Uterus (tissue), 2 donors: Measurements from ENCODE around the gene KCNT2.

ENCODE experiments used
- CTCF ChIP-seq, 4 experiments: fragments of 200-600 bp in 2 of 4; fragments of 450-650 bp in 2 of 4; sonication (generic) in 2 of 4; IDR thresholded peaks; one replicate each; pipeline ENCODE4 v1.5.1; 2016 to 2019; ENCODE audit warnings: antibody characterized with exemption in 4 of 4, mild to moderate bottlenecking in 2 of 4, moderate library complexity in 1 of 4
- POLR2A ChIP-seq, 2 donors: fragments of 450-650 bp; IDR thresholded peaks; one replicate each; pipeline ENCODE4 v1.6.1; 2016; ENCODE audit warnings: antibody characterized with exemption in 2 of 2, mild to moderate bottlenecking in 1 of 2, moderate library complexity in 1 of 2

- TF ChIP-seq CTCF (IDR thresholded peaks at IDR 0.05), result no peak
- TF ChIP-seq POLR2A (IDR thresholded peaks at IDR 0.05), result no peak
Observed at GRCh38 chr1:196651637-196652215, 43.5 kb upstream of the KCNT2 start, which contains the start of gene CFH.
